ENCODE data around the gene CTNNA2.

- TF ChIP-seq CTCF (IDR thresholded peaks at IDR 0.05) (no peak), POLR2A (IDR thresholded peaks at IDR 0.05) (no peak), POLR2AphosphoS5 (IDR thresholded peaks at IDR 0.05) (no peak)
Measured at GRCh38 chr2:80185091-80185490, 672.2 kb downstream of the CTNNA2 start.

All from transverse colon (tissue), 4 donors.